ENCODE data around the gene CFAP410. TPM values are rescaled to one million over a fixed set of nuclear protein-coding genes. Genes with fewer than 3 reads are reported as not detected.

The CFAP410 gene
- total RNA-seq, 6 donors from 2014 or later, result 34.4 to 85.9 (median 48.4) TPM

- 80 to 92% methylated on average over 2 to 25 of the region's 26 CpGs for WGBS, 2 donors
- ATAC-seq (ENCODE audit: low FRiP score in 2 of 2) (no peak), DNase-seq (peak in 1 of 2 donors; percentile 74)
- no peak for TF ChIP-seq EP300 (IDR thresholded peaks at IDR 0.05)
- TF ChIP-seq CTCF (IDR thresholded peaks at IDR 0.05), result no peak
- TF ChIP-seq POLR2A (IDR thresholded peaks at IDR 0.05), result no peak
- no peak for TF ChIP-seq POLR2AphosphoS5 (IDR thresholded peaks at IDR 0.05)
- Histone ChIP-seq H3K36me3 (peaks cover 16 to 75% (median 64%) of the 10 kb centered on the region in 4 donors), H3K9me3 (no peaks in the 10 kb centered on the region), H3K27me3 (no peaks in the 10 kb centered on the region), H3K4me3 (no peak overlapping the region), H3K4me1 (no peaks in the 10 kb centered on the region), H3K27ac (no peak overlapping the region)
These were observed 12.2 kb downstream of the CFAP410 start for GRCh38 chr21:44326716-44327602.

- no peaks in the 10 kb centered on the region for H3K27me3 ChIP-seq
- DNase-seq (no peak), ATAC-seq (ENCODE audit: low FRiP score in 2 of 2) (no peak)
- H3K9me3 ChIP-seq, result no peaks in the 10 kb centered on the region
- TF ChIP-seq POLR2A (IDR thresholded peaks at IDR 0.05) (no peak), CTCF (IDR thresholded peaks at IDR 0.05) (no peak), EP300 (IDR thresholded peaks at IDR 0.05) (no peak), POLR2AphosphoS5 (IDR thresholded peaks at IDR 0.05) (no peak)
- H3K27ac ChIP-seq, result no peak overlapping the region
- no peak overlapping the region for H3K4me3 ChIP-seq
- 91% methylated on average over 12 of the region's 13 CpGs; no CpG with 5 or more reads in 1 of the 2 donors for WGBS, 2 donors
- H3K36me3 ChIP-seq, result peaks cover 16 to 76% (median 66%) of the 10 kb centered on the region in 4 donors
- no peaks in the 10 kb centered on the region for H3K4me1 ChIP-seq
These were observed 12.9 kb downstream of the CFAP410 start for GRCh38 chr21:44326272-44326647.

- WGBS, 2 donors, result 80 to 94% methylated on average over 4 to 42 of the region's 44 CpGs
- DNase-seq, result peak in 1 of 2 donors; percentile 81
- Histone ChIP-seq H3K4me3 (no peak overlapping the region), H3K4me1 (no peaks in the 10 kb centered on the region), H3K9me3 (no peaks in the 10 kb centered on the region), H3K27me3 (no peaks in the 10 kb centered on the region), H3K36me3 (peaks cover 16 to 80% (median 68%) of the 10 kb centered on the region in 4 donors), H3K27ac (no peak overlapping the region)
- no peak for ATAC-seq (ENCODE audit: low FRiP score in 2 of 2)
- TF ChIP-seq EP300 (IDR thresholded peaks at IDR 0.05), result no peak
- no peak for TF ChIP-seq POLR2AphosphoS5 (IDR thresholded peaks at IDR 0.05)
- no peak for TF ChIP-seq CTCF (IDR thresholded peaks at IDR 0.05)
- no peak for TF ChIP-seq POLR2A (IDR thresholded peaks at IDR 0.05)
These were observed 13.6 kb downstream of the CFAP410 start for GRCh38 chr21:44325386-44326271.

GRCh38 chr21:44324854-44325107 is 14.4 kb downstream of the CFAP410 start:
- TF ChIP-seq POLR2AphosphoS5 (IDR thresholded peaks at IDR 0.05), result no peak
- no peak for TF ChIP-seq POLR2A (IDR thresholded peaks at IDR 0.05)
- TF ChIP-seq CTCF (IDR thresholded peaks at IDR 0.05), result no peak
- no peak for TF ChIP-seq EP300 (IDR thresholded peaks at IDR 0.05)
- H3K36me3 ChIP-seq, result peaks cover 20 to 85% (median 74%) of the 10 kb centered on the region in 4 donors
- no peak for DNase-seq
- no peak overlapping the region for H3K27ac ChIP-seq
- H3K4me3 ChIP-seq, result no peak overlapping the region
- H3K4me1 ChIP-seq, result no peaks in the 10 kb centered on the region
- H3K27me3 ChIP-seq, result no peaks in the 10 kb centered on the region
- WGBS, 2 donors, result 99 to 100% methylated on average over 2 to 11 of the region's 11 CpGs
- no peaks in the 10 kb centered on the region for H3K9me3 ChIP-seq
- no peak for ATAC-seq (ENCODE audit: low FRiP score in 2 of 2)

All from upper lobe of left lung (tissue), 6 donors.